IgD-negative memory B cell (primary cell): ENCODE data around the gene GIN1. TPM values are rescaled to one million over a fixed set of nuclear protein-coding genes. Genes with fewer than 3 reads are reported as not detected.
"Not testable (repeated sequence)": the region's sequence is repeated elsewhere in the genome, so short reads cannot be mapped to it uniquely, and the experiment has no call there.

ENCODE experiments used
- H3K27ac Mint-ChIP-seq, 3 donors: one replicate each; pipeline ENCODE4 v1.8.0; 2020 to 2022; ENCODE audit warnings: mild to moderate bottlenecking in 3 of 3, mixed read lengths in 3 of 3, moderate library complexity in 1 of 3
- H3K27me3 Mint-ChIP-seq: one replicate; pipeline ENCODE4 v1.8.0; 2021; ENCODE audit warnings: mixed read lengths
- H3K36me3 Mint-ChIP-seq: one replicate; pipeline ENCODE4 v1.8.0; 2020; ENCODE audit warnings: mild to moderate bottlenecking, mixed read lengths
- H3K4me1 Mint-ChIP-seq, 3 donors: one replicate each; pipeline ENCODE4 v1.8.0; 2020 to 2022; ENCODE audit warnings: mixed read lengths in 3 of 3, mild to moderate bottlenecking in 1 of 3
- H3K4me3 Mint-ChIP-seq, 4 donors: one replicate each; pipeline ENCODE4 v1.8.0; 2020 to 2022; ENCODE audit warnings: mild to moderate bottlenecking in 4 of 4, mixed read lengths in 4 of 4, moderate library complexity in 3 of 4
- H3K9me3 Mint-ChIP-seq, 3 donors: one replicate each; pipeline ENCODE4 v1.8.0; 2020 to 2021; ENCODE audit warnings: mixed read lengths in 3 of 3, mild to moderate bottlenecking in 1 of 3
- polyA plus RNA-seq: library from polyadenylated mRNA; unstranded; fragments of 300-500 nt; fragmentation: Illumina TruSeq; gene quantifications from one replicate; pipeline ENCODE4 v1.2.3, GENCODE V29; 2021

Gene GIN1
- polyA plus RNA-seq, 1 donor from 2014 or later = 7.9 TPM

GRCh38 chr5:103092676-103093075 lies 27.3 kb downstream of the GIN1 start:
- peaks cover 28% of the 10 kb centered on the region for H3K36me3 Mint-ChIP-seq
- no peaks in the 10 kb centered on the region for H3K4me1 Mint-ChIP-seq
- H3K27ac Mint-ChIP-seq = no peak overlapping the region
- no peak overlapping the region for H3K4me3 Mint-ChIP-seq
- H3K27me3 Mint-ChIP-seq = no peaks in the 10 kb centered on the region
- H3K9me3 Mint-ChIP-seq = peaks cover 0 to 5% (median 2%) of the 10 kb centered on the region in 3 donors

- no peak overlapping the region for H3K27ac Mint-ChIP-seq
- H3K4me1 Mint-ChIP-seq = peaks cover 0 to 2% (median 0%) of the 10 kb centered on the region in 3 donors
- no peaks in the 10 kb centered on the region for H3K27me3 Mint-ChIP-seq
- H3K4me3 Mint-ChIP-seq = no peak overlapping the region
- peaks cover 2 to 13% (median 6%) of the 10 kb centered on the region in 3 donors for H3K9me3 Mint-ChIP-seq
- H3K36me3 Mint-ChIP-seq = peaks cover 27% of the 10 kb centered on the region
Observed at GRCh38 chr5:103090791-103091190, 29.1 kb downstream of the GIN1 start.

GRCh38 chr5:103089272-103089671 lies 30.7 kb downstream of the GIN1 start:
- peaks cover 29% of the 10 kb centered on the region for H3K36me3 Mint-ChIP-seq
- H3K4me3 Mint-ChIP-seq = no peak overlapping the region
- no peak overlapping the region for H3K27ac Mint-ChIP-seq
- peaks cover 0 to 2% (median 0%) of the 10 kb centered on the region in 3 donors for H3K4me1 Mint-ChIP-seq
- H3K27me3 Mint-ChIP-seq = no peaks in the 10 kb centered on the region
- H3K9me3 Mint-ChIP-seq = peaks cover 5 to 20% (median 14%) of the 10 kb centered on the region in 3 donors

GRCh38 chr5:103086547-103086946 lies 33.4 kb downstream of the GIN1 start:
- no peaks in the 10 kb centered on the region for H3K27me3 Mint-ChIP-seq
- H3K9me3 Mint-ChIP-seq = peaks cover 16 to 42% (median 37%) of the 10 kb centered on the region in 3 donors
- peaks cover 22% of the 10 kb centered on the region for H3K36me3 Mint-ChIP-seq
- H3K27ac Mint-ChIP-seq = no peak overlapping the region
- H3K4me1 Mint-ChIP-seq = peaks cover 0 to 2% (median 0%) of the 10 kb centered on the region in 3 donors
- no peak overlapping the region for H3K4me3 Mint-ChIP-seq

GRCh38 chr5:103079796-103080195 lies 40.1 kb downstream of the GIN1 start:
- peaks cover 0 to 2% (median 0%) of the 10 kb centered on the region in 3 donors for H3K4me1 Mint-ChIP-seq
- H3K36me3 Mint-ChIP-seq = peaks cover 2% of the 10 kb centered on the region
- peaks cover 25 to 73% (median 58%) of the 10 kb centered on the region in 3 donors for H3K9me3 Mint-ChIP-seq
- no peak overlapping the region for H3K4me3 Mint-ChIP-seq
- H3K27me3 Mint-ChIP-seq = no peaks in the 10 kb centered on the region
- no peak overlapping the region for H3K27ac Mint-ChIP-seq

- no peak overlapping the region for H3K4me3 Mint-ChIP-seq
- no peaks in the 10 kb centered on the region for H3K36me3 Mint-ChIP-seq
Observed at GRCh38 chr5:103075442-103075841, 44.5 kb downstream of the GIN1 start.

GRCh38 chr5:103073500-103073899 lies 46.4 kb downstream of the GIN1 start:
- H3K27me3 Mint-ChIP-seq, H3K36me3 Mint-ChIP-seq, H3K4me1 Mint-ChIP-seq, H3K4me3 Mint-ChIP-seq: not testable (repeated sequence)
- H3K27ac Mint-ChIP-seq = peak overlapping the region in 1 of 3 donors; percentile 5
- H3K9me3 Mint-ChIP-seq = peaks cover 12 to 38% (median 26%) of the 10 kb centered on the region in 3 donors

More at GRCh38 chr5:103075442-103075841, 44.5 kb downstream of the GIN1 start:
- H3K9me3 Mint-ChIP-seq = peaks cover 14 to 44% (median 33%) of the 10 kb centered on the region in 3 donors
- peaks cover 0 to 2% (median 0%) of the 10 kb centered on the region in 3 donors for H3K4me1 Mint-ChIP-seq
- H3K27ac Mint-ChIP-seq = peak overlapping the region in 1 of 3 donors; percentile 5
- no peaks in the 10 kb centered on the region for H3K27me3 Mint-ChIP-seq

GRCh38 chr5:103066326-103066725 lies 53.6 kb downstream of the GIN1 start:
- H3K27me3 Mint-ChIP-seq = peaks cover 5% of the 10 kb centered on the region
- no peaks in the 10 kb centered on the region for H3K36me3 Mint-ChIP-seq
- peaks cover 0 to 2% (median 0%) of the 10 kb centered on the region in 3 donors for H3K4me1 Mint-ChIP-seq
- H3K9me3 Mint-ChIP-seq = peaks cover 0 to 2% (median 0%) of the 10 kb centered on the region in 3 donors
- H3K4me3 Mint-ChIP-seq = no peak overlapping the region
- no peak overlapping the region for H3K27ac Mint-ChIP-seq

- Mint-ChIP-seq H3K4me3 (no peak overlapping the region), H3K27me3 (peaks cover 2% of the 10 kb centered on the region), H3K9me3 (peaks cover 0 to 4% (median 3%) of the 10 kb centered on the region in 3 donors), H3K27ac (no peak overlapping the region), H3K4me1 (no peaks in the 10 kb centered on the region), H3K36me3 (no peaks in the 10 kb centered on the region)
Observed at GRCh38 chr5:103060424-103060954, 59.4 kb downstream of the GIN1 start.

GRCh38 chr5:103059525-103059924 lies 60.4 kb downstream of the GIN1 start:
- H3K36me3 Mint-ChIP-seq = peaks cover 1% of the 10 kb centered on the region
- peaks cover 0 to 8% (median 3%) of the 10 kb centered on the region in 3 donors for H3K9me3 Mint-ChIP-seq
- no peaks in the 10 kb centered on the region for H3K4me1 Mint-ChIP-seq
- H3K27ac Mint-ChIP-seq = no peak overlapping the region
- H3K27me3 Mint-ChIP-seq = peaks cover 2% of the 10 kb centered on the region
- H3K4me3 Mint-ChIP-seq = no peak overlapping the region

- Mint-ChIP-seq H3K4me3 (peak overlapping the region in 1 of 4 donors; percentile 42), H3K27ac (no peak overlapping the region), H3K36me3 (peaks cover 1% of the 10 kb centered on the region), H3K9me3 (peaks cover 0 to 8% (median 3%) of the 10 kb centered on the region in 3 donors), H3K27me3 (peaks cover 2% of the 10 kb centered on the region), H3K4me1 (no peaks in the 10 kb centered on the region)
Observed at GRCh38 chr5:103057208-103058130, 62.5 kb downstream of the GIN1 start.

GRCh38 chr5:103046706-103047105 lies 73.2 kb downstream of the GIN1 start:
- H3K4me3 Mint-ChIP-seq, H3K36me3 Mint-ChIP-seq, H3K4me1 Mint-ChIP-seq: not testable (repeated sequence)

GRCh38 chr5:103041071-103041676 lies 78.8 kb downstream of the GIN1 start:
- H3K36me3 Mint-ChIP-seq = no peaks in the 10 kb centered on the region

More at GRCh38 chr5:103046706-103047105, 73.2 kb downstream of the GIN1 start:
- H3K9me3 Mint-ChIP-seq, H3K27ac Mint-ChIP-seq, H3K27me3 Mint-ChIP-seq: not testable (repeated sequence)

GRCh38 chr5:103037673-103038455 lies 82.1 kb downstream of the GIN1 start:
- H3K9me3 Mint-ChIP-seq = peaks cover 0 to 2% (median 0%) of the 10 kb centered on the region in 3 donors
- H3K36me3 Mint-ChIP-seq = no peaks in the 10 kb centered on the region
- no peak overlapping the region for H3K4me3 Mint-ChIP-seq
- no peak overlapping the region for H3K27ac Mint-ChIP-seq
- peaks cover 1% of the 10 kb centered on the region for H3K27me3 Mint-ChIP-seq
- no peaks in the 10 kb centered on the region for H3K4me1 Mint-ChIP-seq

More at GRCh38 chr5:103041071-103041676, 78.8 kb downstream of the GIN1 start:
- no peak overlapping the region for H3K4me3 Mint-ChIP-seq
- H3K27me3 Mint-ChIP-seq = peaks cover 5% of the 10 kb centered on the region
- no peaks in the 10 kb centered on the region for H3K9me3 Mint-ChIP-seq
- no peak overlapping the region for H3K27ac Mint-ChIP-seq
- H3K4me1 Mint-ChIP-seq = no peaks in the 10 kb centered on the region
